Stimulated activated CD4-positive, alpha-beta T cell treated with anti-CD3 and anti-CD28 coated beads, Interleukin-1b, Interleukin-23, amount 100 ng/mL, for 24 hours (primary cell): ENCODE measurements around the gene MYLIP.
"Not testable (repeated sequence)": the region's sequence is repeated elsewhere in the genome, so short reads cannot be mapped to it uniquely, and the experiment has no call there.

Source experiments
- DNase-seq, 4 experiments: peaks; one replicate each; pipeline ENCODE4 v3.0.0-alpha.2; 2020; ENCODE audit warnings: low read depth in 4 of 4, low spot score in 1 of 4

The MYLIP gene

GRCh38 chr6:16168858-16169257, 40.0 kb downstream of the MYLIP start:
- DNase-seq, result no peak

- DNase-seq, result no peak
Measured at GRCh38 chr6:16171400-16171799, 42.5 kb downstream of the MYLIP start.

- no peak for DNase-seq
Measured at GRCh38 chr6:16173167-16173940, 44.5 kb downstream of the MYLIP start.

- DNase-seq, result no peak
Measured at GRCh38 chr6:16174416-16175078, 45.7 kb downstream of the MYLIP start.

GRCh38 chr6:16176600-16176999, 47.7 kb downstream of the MYLIP start:
- DNase-seq, result not testable (repeated sequence)

GRCh38 chr6:16177881-16178280, 49.0 kb downstream of the MYLIP start:
- no peak for DNase-seq

- DNase-seq, result no peak
Measured at GRCh38 chr6:16178351-16178750, 49.5 kb downstream of the MYLIP start.

- no peak for DNase-seq
Measured at GRCh38 chr6:16179063-16179462, 50.2 kb downstream of the MYLIP start.

GRCh38 chr6:16179970-16180431, 51.1 kb downstream of the MYLIP start:
- no peak for DNase-seq

- no peak for DNase-seq
Measured at GRCh38 chr6:16180696-16181438, 52.0 kb downstream of the MYLIP start.

- DNase-seq, result no peak
Measured at GRCh38 chr6:16181439-16182297, 52.8 kb downstream of the MYLIP start.

- no peak for DNase-seq
Measured at GRCh38 chr6:16183187-16183664, 54.3 kb downstream of the MYLIP start.

GRCh38 chr6:16184129-16184528, 55.2 kb downstream of the MYLIP start:
- no peak for DNase-seq

GRCh38 chr6:16184551-16184950, 55.7 kb downstream of the MYLIP start:
- DNase-seq, result no peak

- DNase-seq, result no peak
Measured at GRCh38 chr6:16187176-16187575, 58.3 kb downstream of the MYLIP start.

GRCh38 chr6:16190214-16190613, 61.3 kb downstream of the MYLIP start:
- no peak for DNase-seq

GRCh38 chr6:16196260-16196983, 67.5 kb downstream of the MYLIP start:
- no peak for DNase-seq

- no peak for DNase-seq
Measured at GRCh38 chr6:16196984-16197546, 68.2 kb downstream of the MYLIP start.
